Lung (tissue), 12 donors: ENCODE measurements around the gene DENND5B. TPM values are rescaled to one million over a fixed set of nuclear protein-coding genes. Genes with fewer than 3 reads are reported as not detected.
A peak's percentile ranks its signal among the peaks of the same experiment; 100 is the strongest.

Experiments
- ATAC-seq: fragments of 200-7000 bp; cut with Tn5 transposase; one replicate; pipeline ENCODE4 v1.9.1; 2020; ENCODE audit warnings: moderate number of reproducible peaks; ENCODE audit not compliant: insufficient read depth, low FRiP score
- DNase-seq, 3 donors: peaks; one replicate each; pipeline ENCODE4 v3.0.0-alpha.2; 2013 to 2017
- H3K27ac ChIP-seq, 2 donors: one replicate each; pipeline ENCODE4 v1.5.1; 2013; ENCODE audit warnings: mild to moderate bottlenecking in 2 of 2, moderate library complexity in 2 of 2, control low read depth in 1 of 2, inconsistent platforms in 1 of 2, low read depth in 1 of 2, low read length in 1 of 2
- H3K27me3 ChIP-seq, 3 donors: one replicate each; pipeline ENCODE4 v1.5.1; 2013; ENCODE audit warnings: low read length in 2 of 3; ENCODE audit not compliant: control insufficient read depth in 3 of 3, insufficient read depth in 3 of 3
- H3K36me3 ChIP-seq, 4 donors: one replicate each; pipeline ENCODE4 v1.5.1; 2013; ENCODE audit warnings: low read length in 4 of 4, mild to moderate bottlenecking in 1 of 4, moderate library complexity in 1 of 4; ENCODE audit not compliant: control insufficient read depth in 4 of 4, insufficient read depth in 4 of 4
- H3K4me1 ChIP-seq, 5 donors: one replicate each; pipeline ENCODE4 v1.5.1; 2013; ENCODE audit warnings: low read length in 5 of 5, mild to moderate bottlenecking in 2 of 5, moderate library complexity in 1 of 5; ENCODE audit not compliant: control insufficient read depth in 5 of 5, insufficient read depth in 5 of 5
- H3K4me3 ChIP-seq: one replicate; pipeline ENCODE4 v1.5.1; 2013; ENCODE audit warnings: mild to moderate bottlenecking, control low read depth, moderate library complexity
- H3K9ac ChIP-seq, 2 donors: one replicate each; pipeline ENCODE4 v1.5.1; 2013; ENCODE audit warnings: low read length in 2 of 2, control low read depth in 1 of 2; ENCODE audit not compliant: insufficient read depth in 1 of 2
- H3K9me3 ChIP-seq, 4 donors: one replicate each; pipeline ENCODE4 v1.5.1; 2013; ENCODE audit warnings: low read length in 3 of 4, mild to moderate bottlenecking in 1 of 4, moderate library complexity in 1 of 4; ENCODE audit not compliant: control insufficient read depth in 4 of 4, insufficient read depth in 3 of 4
- CTCF ChIP-seq: IDR thresholded peaks from 2 replicates; pipeline ENCODE4 v1.5.1; 2012; ENCODE audit warnings: mild to moderate bottlenecking; ENCODE audit errors: control extremely low read depth, extremely low read depth
- WGBS, 2 donors: extraction: QIAGEN DNeasy Blood & Tissue Kit; methylation state at CpG; one replicate each; pipeline ENCODE4 v1.1.7; 2013; 5-methylcytosine and 5-hydroxymethylcytosine counted together
- polyA plus RNA-seq, 2 donors: library from polyadenylated mRNA; stranded (reverse); fragments of 200-250 nt; gene quantifications; one replicate each; pipeline ENCODE4 v1.2.1, GENCODE V29; 2013
- total RNA-seq, 2 donors: library from RNA; depleted of rRNA in 1 of 2; stranded (reverse); fragments of >200 nt in 1 of 2; gene quantifications; one replicate each; pipeline ENCODE4 v1.2.1, GENCODE V29; 2014 to 2021
- donor health status: control.
- donor health status: control.
- donor health status: Bipolar disorder and iron deficiency.
- donor health status: healthy.
- donor health status: DM: yes; HTN: yes; CAD: no.

The DENND5B gene
- total and polyA plus RNA-seq, 4 donors, result 1.2 to 15.7 (median 3.6) TPM

GRCh38 chr12:31355747-31356107 lies 235.2 kb downstream of the DENND5B start:
- TF ChIP-seq CTCF, result no peak

GRCh38 chr12:31353750-31354708 lies 236.9 kb downstream of the DENND5B start:
- no peak overlapping the region for H3K4me3 ChIP-seq
- ATAC-seq, result no peak
- WGBS, 2 donors, result 60 to 68% methylated on average over 12 of the region's 12 CpGs

More at GRCh38 chr12:31355747-31356107, 235.2 kb downstream of the DENND5B start:
- WGBS, 2 donors, result 80 to 90% methylated on average over 4 of the region's 4 CpGs
- no peaks in the 10 kb centered on the region for H3K27me3 ChIP-seq
- peak overlapping the region in 1 of 2 donors; percentile 39 for H3K27ac ChIP-seq
- H3K9ac ChIP-seq, result no peak overlapping the region
- no peaks in the 10 kb centered on the region for H3K36me3 ChIP-seq
- peaks cover 0 to 1% (median 0%) of the 10 kb centered on the region in 5 donors for H3K4me1 ChIP-seq
- H3K9me3 ChIP-seq, result no peaks in the 10 kb centered on the region
- H3K4me3 ChIP-seq, result no peak overlapping the region
- ATAC-seq (no peak), DNase-seq (no peak)

GRCh38 chr12:31346267-31346666 lies 244.7 kb downstream of the DENND5B start:
- Histone ChIP-seq H3K4me3 (no peak overlapping the region), H3K27me3 (no peaks in the 10 kb centered on the region), H3K36me3 (no peaks in the 10 kb centered on the region), H3K9ac (no peak overlapping the region), H3K9me3 (peaks cover 0 to 1% (median 0%) of the 10 kb centered on the region in 4 donors), H3K27ac (no peak overlapping the region), H3K4me1 (no peaks in the 10 kb centered on the region)
- 24 to 43% methylated on average over 9 of the region's 9 CpGs for WGBS, 2 donors
- DNase-seq (no peak), ATAC-seq (no peak)
- TF ChIP-seq CTCF, result no peak

More at GRCh38 chr12:31353750-31354708, 236.9 kb downstream of the DENND5B start:
- H3K9ac ChIP-seq, result peak overlapping the region in 1 of 2 donors; percentile 23
- TF ChIP-seq CTCF, result no peak
- H3K9me3 ChIP-seq, result peaks cover 0 to 1% (median 0%) of the 10 kb centered on the region in 4 donors
- H3K4me1 ChIP-seq, result no peaks in the 10 kb centered on the region
- H3K27me3 ChIP-seq, result no peaks in the 10 kb centered on the region
- no peaks in the 10 kb centered on the region for H3K36me3 ChIP-seq
- peak in 2 of 3 donors; percentile 39 to 42 for DNase-seq
- H3K27ac ChIP-seq, result no peak overlapping the region
